GM18951 (cell line): Measurements from ENCODE around the gene NFATC3.
A peak's percentile ranks its signal among the peaks of the same experiment; 100 is the strongest.

Source experiments
- POLR2A ChIP-seq: IDR thresholded peaks from 4 replicates; pipeline ENCODE4 v1.6.1; 2011; ENCODE audit warnings: mild to moderate bottlenecking; ENCODE audit not compliant: insufficient read length, insufficient read depth; ENCODE audit errors: extremely low read depth
- in situ Hi-C: fragments of 300-500 bp; cut with MboI; formaldehyde crosslinking; loops from one replicate; pipeline ENCODE4 v1.12.0; 2022; ENCODE audit warnings: low sequenced_read_pairs, mixed read lengths, inconsistent platforms; ENCODE audit not compliant: unreplicated experiment

NFATC3 gene

GRCh38 chr16:68078701-68079375, 6.3 kb upstream of the NFATC3 start:
- in situ Hi-C loops: no loop called here

GRCh38 chr16:68079376-68079625, 5.9 kb upstream of the NFATC3 start:
- TF ChIP-seq POLR2A: no peak
- in situ Hi-C loops: no loop called here

More at GRCh38 chr16:68078701-68079375, 6.3 kb upstream of the NFATC3 start:
- TF ChIP-seq POLR2A: no peak

- in situ Hi-C loops: no loop called here
- no peak for TF ChIP-seq POLR2A
These were observed 5.4 kb upstream of the NFATC3 start for GRCh38 chr16:68079626-68080344.

GRCh38 chr16:68081861-68082628, 3.1 kb upstream of the NFATC3 start:
- no peak for TF ChIP-seq POLR2A
- in situ Hi-C loops: no loop called here

- in situ Hi-C loops: no loop called here
- no peak for TF ChIP-seq POLR2A
These were observed 2.4 kb upstream of the NFATC3 start for GRCh38 chr16:68082629-68083238.

GRCh38 chr16:68083239-68083781, 1.9 kb upstream of the NFATC3 start:
- no peak for TF ChIP-seq POLR2A
- in situ Hi-C loops: no loop called here

- no peak for TF ChIP-seq POLR2A
- in situ Hi-C loops: no loop called here
These were observed 1.2 kb upstream of the NFATC3 start for GRCh38 chr16:68083861-68084503.

GRCh38 chr16:68084504-68085258, 489 bp upstream of the NFATC3 start:
- peak; percentile 79 for TF ChIP-seq POLR2A
- in situ Hi-C loops: no loop called here

GRCh38 chr16:68086336-68086841, 1.2 kb downstream of the NFATC3 start:
- in situ Hi-C loops: no loop called here
- TF ChIP-seq POLR2A: no peak

- TF ChIP-seq POLR2A: no peak
- in situ Hi-C loops: no loop called here
These were observed 1.7 kb downstream of the NFATC3 start for GRCh38 chr16:68086860-68087268.

- in situ Hi-C loops: no loop called here
- no peak for TF ChIP-seq POLR2A
These were observed 2.5 kb downstream of the NFATC3 start for GRCh38 chr16:68087688-68088087.
